GM23338 (cell line): ENCODE data around the gene CDC42BPB. TPM values are rescaled to one million over a fixed set of nuclear protein-coding genes. Genes with fewer than 3 reads are reported as not detected.

Source experiments
- CREB1 ChIP-seq: fragments of 250-450 bp; sonication (Bioruptor Pico); IDR thresholded peaks from 2 replicates; pipeline ENCODE4 v1.5.0; 2020; ENCODE audit warnings: low read depth, mild to moderate bottlenecking, moderate library complexity
- ETS1 ChIP-seq: IDR thresholded peaks from 2 replicates; pipeline ENCODE4 v1.6.1; 2016; ENCODE audit warnings: antibody characterized with exemption
- EZH2 ChIP-seq: fragments of 200-600 bp; sonication (generic); IDR thresholded peaks from one replicate; pipeline ENCODE4 v1.8.0; 2017; ENCODE audit warnings: antibody characterized with exemption, mild to moderate bottlenecking, low read depth; ENCODE audit not compliant: unreplicated experiment
- POLR2AphosphoS5 ChIP-seq: IDR thresholded peaks from 2 replicates; pipeline ENCODE4 v1.6.1; 2016; ENCODE audit warnings: antibody characterized with exemption, low read depth
- STAT1 ChIP-seq: IDR thresholded peaks from one replicate; pipeline ENCODE4 v1.6.1; 2016; ENCODE audit warnings: antibody characterized with exemption; ENCODE audit not compliant: unreplicated experiment
- polyA plus RNA-seq: library from polyadenylated mRNA; unstranded; fragments of >200 nt; fragmentation: Nextera tagmentation; extraction: Ambion mirVana; gene quantifications from 2 replicates; pipeline ENCODE4 v1.2.1, GENCODE V29; 2016
- total RNA-seq: library from RNA; depleted of rRNA; stranded (reverse); fragments of >200 nt; shearing (Covaris generic); gene quantifications from 2 replicates; pipeline ENCODE4 v1.2.3, GENCODE V29; 2014
- TF ChIP-seq, protein P1 (sequence below): fragments of 250-450 bp; sonication (Bioruptor Pico); IDR thresholded peaks from 2 replicates; pipeline ENCODE4 v1.5.0; 2020; ENCODE audit warnings: mild to moderate bottlenecking, moderate library complexity
- TF ChIP-seq, protein P2 (sequence below), 2 experiments: fragments of 200-600 bp in 1 of 2; sonication (generic) in 1 of 2; conservative IDR thresholded peaks; 2 replicates each; pipeline versions ENCODE4 v1.5.1 to v1.6.1; 2016 to 2017; ENCODE audit warnings: antibody characterized with exemption in 2 of 2, low read depth in 2 of 2, mild to moderate bottlenecking in 2 of 2, moderate library complexity in 1 of 2

Gene CDC42BPB
- total and polyA plus RNA-seq, 2 experiments from 2014 or later: 12.3 to 127 TPM

GRCh38 chr14:103064436-103064835, 7.1 kb upstream of the CDC42BPB start (continued):
- TF ChIP-seq, protein P1, sequence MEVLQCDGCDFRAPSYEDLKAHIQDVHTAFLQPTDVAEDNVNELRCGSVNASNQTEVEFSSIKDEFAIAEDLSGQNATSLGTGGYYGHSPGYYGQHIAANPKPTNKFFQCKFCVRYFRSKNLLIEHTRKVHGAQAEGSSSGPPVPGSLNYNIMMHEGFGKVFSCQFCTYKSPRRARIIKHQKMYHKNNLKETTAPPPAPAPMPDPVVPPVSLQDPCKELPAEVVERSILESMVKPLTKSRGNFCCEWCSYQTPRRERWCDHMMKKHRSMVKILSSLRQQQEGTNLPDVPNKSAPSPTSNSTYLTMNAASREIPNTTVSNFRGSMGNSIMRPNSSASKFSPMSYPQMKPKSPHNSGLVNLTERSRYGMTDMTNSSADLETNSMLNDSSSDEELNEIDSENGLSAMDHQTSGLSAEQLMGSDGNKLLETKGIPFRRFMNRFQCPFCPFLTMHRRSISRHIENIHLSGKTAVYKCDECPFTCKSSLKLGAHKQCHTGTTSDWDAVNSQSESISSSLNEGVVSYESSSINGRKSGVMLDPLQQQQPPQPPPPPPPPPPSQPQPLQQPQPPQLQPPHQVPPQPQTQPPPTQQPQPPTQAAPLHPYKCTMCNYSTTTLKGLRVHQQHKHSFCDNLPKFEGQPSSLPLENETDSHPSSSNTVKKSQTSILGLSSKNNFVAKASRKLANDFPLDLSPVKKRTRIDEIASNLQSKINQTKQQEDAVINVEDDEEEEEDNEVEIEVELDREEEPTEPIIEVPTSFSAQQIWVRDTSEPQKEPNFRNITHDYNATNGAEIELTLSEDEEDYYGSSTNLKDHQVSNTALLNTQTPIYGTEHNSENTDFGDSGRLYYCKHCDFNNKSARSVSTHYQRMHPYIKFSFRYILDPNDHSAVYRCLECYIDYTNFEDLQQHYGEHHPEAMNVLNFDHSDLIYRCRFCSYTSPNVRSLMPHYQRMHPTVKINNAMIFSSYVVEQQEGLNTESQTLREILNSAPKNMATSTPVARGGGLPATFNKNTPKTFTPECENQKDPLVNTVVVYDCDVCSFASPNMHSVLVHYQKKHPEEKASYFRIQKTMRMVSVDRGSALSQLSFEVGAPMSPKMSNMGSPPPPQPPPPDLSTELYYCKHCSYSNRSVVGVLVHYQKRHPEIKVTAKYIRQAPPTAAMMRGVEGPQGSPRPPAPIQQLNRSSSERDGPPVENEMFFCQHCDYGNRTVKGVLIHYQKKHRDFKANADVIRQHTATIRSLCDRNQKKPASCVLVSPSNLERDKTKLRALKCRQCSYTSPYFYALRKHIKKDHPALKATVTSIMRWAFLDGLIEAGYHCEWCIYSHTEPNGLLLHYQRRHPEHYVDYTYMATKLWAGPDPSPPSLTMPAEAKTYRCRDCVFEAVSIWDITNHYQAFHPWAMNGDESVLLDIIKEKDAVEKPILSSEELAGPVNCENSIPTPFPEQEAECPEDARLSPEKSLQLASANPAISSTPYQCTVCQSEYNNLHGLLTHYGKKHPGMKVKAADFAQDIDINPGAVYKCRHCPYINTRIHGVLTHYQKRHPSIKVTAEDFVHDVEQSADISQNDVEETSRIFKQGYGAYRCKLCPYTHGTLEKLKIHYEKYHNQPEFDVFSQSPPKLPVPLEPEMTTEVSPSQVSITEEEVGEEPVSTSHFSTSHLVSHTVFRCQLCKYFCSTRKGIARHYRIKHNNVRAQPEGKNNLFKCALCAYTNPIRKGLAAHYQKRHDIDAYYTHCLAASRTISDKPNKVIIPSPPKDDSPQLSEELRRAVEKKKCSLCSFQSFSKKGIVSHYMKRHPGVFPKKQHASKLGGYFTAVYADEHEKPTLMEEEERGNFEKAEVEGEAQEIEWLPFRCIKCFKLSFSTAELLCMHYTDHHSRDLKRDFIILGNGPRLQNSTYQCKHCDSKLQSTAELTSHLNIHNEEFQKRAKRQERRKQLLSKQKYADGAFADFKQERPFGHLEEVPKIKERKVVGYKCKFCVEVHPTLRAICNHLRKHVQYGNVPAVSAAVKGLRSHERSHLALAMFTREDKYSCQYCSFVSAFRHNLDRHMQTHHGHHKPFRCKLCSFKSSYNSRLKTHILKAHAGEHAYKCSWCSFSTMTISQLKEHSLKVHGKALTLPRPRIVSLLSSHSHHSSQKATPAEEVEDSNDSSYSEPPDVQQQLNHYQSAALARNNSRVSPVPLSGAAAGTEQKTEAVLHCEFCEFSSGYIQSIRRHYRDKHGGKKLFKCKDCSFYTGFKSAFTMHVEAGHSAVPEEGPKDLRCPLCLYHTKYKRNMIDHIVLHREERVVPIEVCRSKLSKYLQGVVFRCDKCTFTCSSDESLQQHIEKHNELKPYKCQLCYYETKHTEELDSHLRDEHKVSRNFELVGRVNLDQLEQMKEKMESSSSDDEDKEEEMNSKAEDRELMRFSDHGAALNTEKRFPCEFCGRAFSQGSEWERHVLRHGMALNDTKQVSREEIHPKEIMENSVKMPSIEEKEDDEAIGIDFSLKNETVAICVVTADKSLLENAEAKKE (CRISPR knock-in tag): no peak
- TF ChIP-seq ETS1 (no peak), EZH2 (no peak), POLR2AphosphoS5 (no peak), CREB1 (no peak), STAT1 (no peak)
- TF ChIP-seq, protein P2, sequence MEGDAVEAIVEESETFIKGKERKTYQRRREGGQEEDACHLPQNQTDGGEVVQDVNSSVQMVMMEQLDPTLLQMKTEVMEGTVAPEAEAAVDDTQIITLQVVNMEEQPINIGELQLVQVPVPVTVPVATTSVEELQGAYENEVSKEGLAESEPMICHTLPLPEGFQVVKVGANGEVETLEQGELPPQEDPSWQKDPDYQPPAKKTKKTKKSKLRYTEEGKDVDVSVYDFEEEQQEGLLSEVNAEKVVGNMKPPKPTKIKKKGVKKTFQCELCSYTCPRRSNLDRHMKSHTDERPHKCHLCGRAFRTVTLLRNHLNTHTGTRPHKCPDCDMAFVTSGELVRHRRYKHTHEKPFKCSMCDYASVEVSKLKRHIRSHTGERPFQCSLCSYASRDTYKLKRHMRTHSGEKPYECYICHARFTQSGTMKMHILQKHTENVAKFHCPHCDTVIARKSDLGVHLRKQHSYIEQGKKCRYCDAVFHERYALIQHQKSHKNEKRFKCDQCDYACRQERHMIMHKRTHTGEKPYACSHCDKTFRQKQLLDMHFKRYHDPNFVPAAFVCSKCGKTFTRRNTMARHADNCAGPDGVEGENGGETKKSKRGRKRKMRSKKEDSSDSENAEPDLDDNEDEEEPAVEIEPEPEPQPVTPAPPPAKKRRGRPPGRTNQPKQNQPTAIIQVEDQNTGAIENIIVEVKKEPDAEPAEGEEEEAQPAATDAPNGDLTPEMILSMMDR (conservative IDR thresholded peaks at IDR 0.05; ENCODE audit: low read depth in 2 of 2): no peak
